GM18511 (cell line): ENCODE measurements around the gene ZNF212.
A peak's percentile ranks its signal among the peaks of the same experiment; 100 is the strongest.

Experiments used
- ATAC-seq: cut with Tn5 transposase; IDR thresholded peaks from one replicate; pipeline ENCODE4 v1.9.1; 2021; ENCODE audit warnings: mild to moderate bottlenecking, moderate library complexity; ENCODE audit not compliant: unreplicated experiment

The ZNF212 gene

DNA sequence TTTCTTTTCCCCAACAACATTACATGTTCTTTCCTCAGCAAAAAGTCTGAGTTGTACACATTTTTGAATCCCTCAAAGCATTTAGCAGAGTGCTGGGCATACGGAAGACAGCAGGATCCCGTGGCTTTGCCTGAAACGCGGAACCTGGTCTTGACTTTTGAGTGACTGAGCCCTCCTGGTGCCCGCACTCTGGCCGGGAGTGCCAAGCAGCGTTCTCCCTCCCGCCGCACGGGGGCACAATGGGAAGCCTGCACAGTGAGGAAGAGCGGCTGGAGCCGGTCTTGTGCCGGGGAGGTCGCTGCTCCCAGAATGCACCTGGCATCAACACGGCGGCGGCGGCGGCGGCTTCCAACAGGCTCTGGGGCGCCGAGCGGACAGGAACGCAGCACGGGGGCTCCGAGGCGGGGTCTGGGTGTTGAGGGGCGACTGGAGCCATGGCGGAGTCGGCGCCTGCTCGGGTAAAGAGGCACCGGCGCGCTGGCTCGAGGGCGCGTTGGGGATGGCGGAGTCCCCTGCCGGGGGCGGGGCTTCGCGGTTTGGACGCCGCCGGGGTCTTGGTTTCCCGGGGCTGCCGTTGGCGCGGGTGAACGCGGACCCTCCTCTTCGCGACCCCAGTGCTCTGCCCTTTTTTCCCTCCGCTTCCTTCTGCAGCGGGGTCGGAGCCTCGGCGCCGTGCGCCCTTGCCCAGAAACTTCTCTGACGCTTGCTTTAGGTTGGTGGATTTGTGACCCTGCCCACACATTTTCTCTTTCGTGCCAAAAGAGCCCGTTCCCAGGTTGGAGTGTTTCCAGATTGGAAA is at the start of gene ZNF212:
ZNF212 (plus strand) TSS at position 307 of the 799 bp plus-strand sequence; CDS start at position 435, 128 bp downstream.
- ATAC-seq = peak; percentile 99

DNA sequence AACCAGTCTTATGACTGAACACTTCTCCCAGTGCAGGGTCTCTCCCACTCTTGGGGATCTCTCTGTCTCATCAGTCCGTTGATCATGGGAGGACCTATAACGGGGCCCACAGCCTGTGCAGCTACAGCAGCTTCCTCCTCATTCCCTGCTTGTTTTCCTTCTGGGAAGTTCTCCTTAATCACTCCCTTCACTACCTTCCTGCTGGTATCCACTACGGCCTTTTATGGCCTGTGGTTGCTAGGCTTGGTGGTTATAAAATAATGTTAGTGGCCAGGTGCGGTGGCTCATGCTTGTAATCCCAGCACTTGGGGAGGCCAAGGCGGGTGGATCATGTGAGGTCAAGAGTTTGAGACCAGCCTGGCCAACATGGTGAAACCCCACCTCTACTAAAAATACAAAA is 47.6 kb upstream of the ZNF212 start:
- no peak for ATAC-seq

DNA sequence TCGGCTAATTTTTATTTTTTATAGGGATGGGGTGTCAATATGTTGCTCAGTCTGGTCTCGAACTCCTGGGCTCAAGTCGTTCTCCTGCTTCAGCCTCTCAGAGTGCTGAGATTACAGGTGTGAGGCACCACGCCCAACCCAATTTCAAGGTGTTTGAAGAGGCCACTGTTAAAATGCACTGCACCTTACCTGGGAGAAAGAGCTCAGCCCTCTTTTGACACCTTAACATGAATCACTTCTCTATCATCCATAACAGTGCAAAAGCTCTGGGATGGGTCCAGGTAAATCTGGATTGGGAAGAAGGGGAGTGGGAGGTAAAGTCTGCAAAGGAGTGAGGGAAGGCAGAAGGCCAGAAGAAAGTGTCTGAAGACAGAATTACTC is 44.7 kb upstream of the ZNF212 start:
- ATAC-seq = no peak

DNA sequence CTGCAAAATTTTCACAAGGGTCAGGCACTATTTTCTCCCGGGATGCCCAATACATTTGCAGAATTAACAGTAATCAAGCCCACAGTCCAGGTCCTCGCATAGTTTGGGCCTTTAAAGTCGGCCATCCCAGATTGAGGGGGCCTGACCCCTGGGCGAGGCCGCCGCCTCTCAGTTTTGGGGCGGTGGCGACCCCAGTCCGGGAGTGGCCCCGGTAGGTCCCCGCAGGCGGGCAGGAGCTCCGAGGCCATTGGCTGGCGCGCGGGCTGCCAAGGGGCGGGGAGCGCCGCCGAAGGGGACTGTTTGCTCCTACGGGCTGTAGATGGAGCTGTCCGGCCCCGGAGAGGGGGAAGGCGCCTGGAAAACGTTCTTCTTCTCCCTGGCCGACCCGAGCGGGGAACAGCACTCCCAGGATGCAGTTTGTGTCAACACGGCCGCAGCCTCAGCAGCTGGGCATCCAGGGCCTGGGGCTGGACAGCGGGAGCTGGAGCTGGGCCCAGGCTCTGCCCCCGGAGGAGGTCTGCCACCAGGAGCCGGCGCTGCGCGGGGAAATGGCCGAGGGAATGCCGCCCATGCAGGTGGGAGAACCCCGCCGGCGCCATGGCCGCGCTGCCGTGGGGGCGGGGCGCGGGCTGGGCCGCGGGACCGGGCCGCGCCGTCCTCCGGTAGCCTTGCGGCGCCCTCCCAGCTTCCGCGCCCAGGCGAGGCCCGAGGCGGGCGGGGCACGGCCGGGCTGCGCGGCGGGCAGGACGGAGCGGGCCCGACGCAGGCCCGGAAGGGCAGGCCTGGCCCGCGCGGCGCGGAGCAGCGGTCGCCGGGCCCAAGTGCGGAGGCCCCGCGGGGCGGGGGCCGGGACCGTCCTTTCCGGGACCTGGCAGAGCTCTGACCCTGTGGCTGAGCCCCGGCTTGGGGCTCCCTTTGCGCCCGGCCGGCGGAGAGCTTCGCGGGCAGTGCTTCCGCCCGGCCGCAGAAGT is 44.0 kb upstream of the ZNF212 start, which contains the start of gene ZNF282:
ZNF282 (plus strand) TSS at position 367 of the 971 bp plus-strand sequence; CDS start at position 411, 44 bp downstream.
- ATAC-seq = peak; percentile 92

DNA sequence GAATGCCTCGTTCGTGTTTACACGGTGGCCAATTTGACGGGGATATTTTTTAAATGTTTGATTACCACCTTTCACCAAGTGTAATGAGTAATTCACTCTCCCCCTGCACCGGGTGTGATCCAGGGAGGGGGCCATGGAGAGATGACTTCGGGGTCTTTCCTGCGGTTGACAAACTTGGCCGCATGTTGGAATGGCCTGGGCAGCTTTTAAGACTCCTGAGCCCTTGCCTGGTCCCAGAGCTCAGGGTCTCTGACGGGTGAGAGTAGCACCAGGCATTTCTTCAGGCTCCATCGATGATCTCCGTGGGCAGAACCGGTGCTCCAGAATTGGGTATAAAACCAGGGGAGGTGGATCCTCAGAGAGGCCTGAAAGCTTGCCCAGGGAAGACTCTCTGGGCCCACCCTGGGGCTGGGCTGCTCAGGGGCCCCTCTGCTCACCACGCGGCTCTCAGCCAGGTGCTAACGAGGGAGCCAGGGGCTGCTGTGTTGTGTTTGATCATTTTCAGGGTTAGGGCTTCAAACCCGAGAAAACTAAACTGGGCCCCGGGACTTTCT is 43.2 kb upstream of the ZNF212 start:
- peak; percentile 17 for ATAC-seq

DNA sequence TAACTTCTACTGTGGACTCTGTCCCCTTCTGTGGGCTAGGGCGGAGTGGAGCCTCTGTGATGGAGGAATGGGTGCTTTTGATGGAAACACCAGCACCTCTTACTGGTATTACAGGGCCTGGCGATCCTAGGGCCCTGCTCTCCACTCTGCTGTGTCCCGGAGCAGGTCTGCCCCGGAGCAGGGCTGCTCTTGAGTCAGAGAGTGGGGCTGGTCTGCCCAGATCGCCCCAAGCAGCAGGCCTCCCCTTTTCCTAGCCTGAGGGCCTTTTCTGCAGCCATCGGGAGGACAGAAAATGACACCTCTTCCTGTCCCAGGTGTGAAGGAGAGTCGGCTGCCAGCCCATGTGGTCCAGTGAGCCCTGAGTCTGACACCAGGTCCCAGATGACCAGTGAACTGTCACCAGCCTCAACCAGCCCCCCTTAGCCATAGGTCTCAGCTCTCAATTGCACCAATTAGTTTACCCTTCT is 42.7 kb upstream of the ZNF212 start:
- ATAC-seq = peak; percentile 4

DNA sequence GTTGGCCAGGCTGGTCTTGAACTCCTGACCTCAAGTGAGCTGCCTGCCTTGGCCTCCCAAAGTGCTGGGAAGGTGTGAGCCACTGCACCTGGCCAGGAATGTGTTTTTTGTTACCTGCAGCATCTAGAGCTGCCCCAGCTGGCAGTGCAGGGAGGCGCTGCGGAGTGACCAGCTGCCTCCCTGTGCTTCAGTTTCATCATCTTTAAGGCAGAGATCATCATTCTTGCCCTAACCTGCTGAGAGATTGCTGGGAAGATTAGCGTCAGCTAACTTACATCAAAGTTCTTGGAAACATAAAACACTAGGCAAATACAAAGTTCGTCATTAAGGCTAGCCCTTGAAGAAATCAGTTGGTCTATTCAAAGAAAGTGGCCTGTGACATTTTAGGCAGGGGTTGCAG is 41.8 kb upstream of the ZNF212 start:
- ATAC-seq = no peak

DNA sequence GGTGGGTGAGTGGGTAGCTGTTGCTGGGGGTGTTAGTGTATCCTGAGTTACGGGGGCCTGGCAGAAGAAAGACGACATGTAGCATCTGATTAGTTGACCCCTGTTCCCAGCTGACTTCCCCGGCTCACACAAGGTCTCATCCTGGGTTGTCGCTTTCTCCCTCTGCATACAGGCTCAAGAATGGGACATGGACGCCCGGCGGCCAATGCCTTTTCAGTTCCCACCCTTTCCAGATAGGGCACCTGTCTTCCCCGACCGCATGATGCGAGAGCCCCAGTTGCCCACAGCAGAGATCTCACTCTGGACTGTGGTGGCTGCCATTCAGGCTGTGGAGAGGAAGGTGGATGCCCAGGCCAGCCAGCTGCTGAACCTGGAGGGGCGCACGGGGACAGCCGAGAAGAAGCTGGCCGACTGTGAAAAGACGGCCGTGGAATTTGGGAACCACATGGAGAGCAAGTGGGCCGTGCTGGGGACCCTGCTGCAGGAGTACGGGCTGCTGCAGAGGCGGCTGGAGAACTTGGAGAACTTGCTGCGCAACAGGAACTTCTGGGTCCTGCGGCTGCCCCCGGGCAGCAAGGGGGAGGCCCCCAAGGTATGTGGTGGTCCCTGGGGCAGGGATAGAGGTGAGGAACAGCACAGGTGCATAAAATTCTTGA is 41.2 kb upstream of the ZNF212 start:
- no peak for ATAC-seq

DNA sequence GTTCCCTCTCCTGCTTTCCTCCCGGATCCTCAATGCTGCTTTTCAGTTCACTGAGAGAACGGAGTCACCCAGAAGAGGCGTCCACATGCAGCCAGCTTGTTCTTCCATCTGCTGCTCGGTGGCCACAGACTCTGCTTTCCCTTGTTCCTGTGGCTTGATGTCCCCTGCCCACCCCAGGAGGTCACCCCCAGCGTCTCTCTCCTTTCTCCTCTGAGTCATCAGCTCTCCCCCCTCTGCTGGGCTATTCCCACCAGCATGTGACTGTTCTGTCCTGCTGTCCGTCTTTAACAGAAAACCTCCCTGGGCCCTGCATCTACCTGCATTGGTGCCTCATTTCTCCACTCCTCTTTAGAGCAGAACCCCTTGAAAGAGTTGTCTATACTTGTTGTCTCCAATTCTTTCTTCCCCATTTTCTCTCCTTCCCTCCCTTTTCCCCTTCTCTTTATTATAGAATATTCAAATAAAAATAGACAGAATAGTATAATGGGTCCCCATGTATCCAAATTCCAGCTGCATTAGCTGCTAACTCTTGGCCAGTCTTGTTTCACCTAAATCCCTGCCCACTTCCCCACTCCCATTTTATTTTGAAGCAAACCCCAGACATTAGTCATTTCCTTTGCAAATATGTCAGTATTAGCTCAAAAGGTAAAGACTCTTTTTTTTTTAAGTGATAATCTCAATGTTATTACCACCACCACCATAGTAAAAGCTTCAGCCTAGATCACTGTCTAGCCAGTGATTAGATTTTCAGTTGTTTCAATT is 40.0 kb upstream of the ZNF212 start:
- no peak for ATAC-seq

DNA sequence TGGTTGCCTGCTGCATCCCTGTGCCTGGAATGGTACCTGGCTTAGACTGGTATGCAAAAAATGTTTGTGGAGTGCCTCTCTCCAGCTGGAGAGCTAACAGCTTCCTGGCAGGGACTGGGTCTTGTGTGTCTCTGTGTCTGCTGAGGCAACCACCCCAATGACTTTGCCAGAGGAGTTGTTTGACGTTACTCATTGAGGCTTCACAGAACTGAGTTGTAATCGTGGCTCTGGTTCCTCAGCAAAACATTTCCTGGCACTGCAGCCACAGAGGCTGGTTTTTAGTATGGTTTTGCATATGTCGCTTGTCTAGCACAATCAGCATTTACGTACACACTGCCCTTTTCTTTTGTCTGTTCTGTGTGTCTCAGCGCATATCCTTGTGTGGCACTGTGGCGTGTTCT is 36.6 kb upstream of the ZNF212 start:
- ATAC-seq = no peak

DNA sequence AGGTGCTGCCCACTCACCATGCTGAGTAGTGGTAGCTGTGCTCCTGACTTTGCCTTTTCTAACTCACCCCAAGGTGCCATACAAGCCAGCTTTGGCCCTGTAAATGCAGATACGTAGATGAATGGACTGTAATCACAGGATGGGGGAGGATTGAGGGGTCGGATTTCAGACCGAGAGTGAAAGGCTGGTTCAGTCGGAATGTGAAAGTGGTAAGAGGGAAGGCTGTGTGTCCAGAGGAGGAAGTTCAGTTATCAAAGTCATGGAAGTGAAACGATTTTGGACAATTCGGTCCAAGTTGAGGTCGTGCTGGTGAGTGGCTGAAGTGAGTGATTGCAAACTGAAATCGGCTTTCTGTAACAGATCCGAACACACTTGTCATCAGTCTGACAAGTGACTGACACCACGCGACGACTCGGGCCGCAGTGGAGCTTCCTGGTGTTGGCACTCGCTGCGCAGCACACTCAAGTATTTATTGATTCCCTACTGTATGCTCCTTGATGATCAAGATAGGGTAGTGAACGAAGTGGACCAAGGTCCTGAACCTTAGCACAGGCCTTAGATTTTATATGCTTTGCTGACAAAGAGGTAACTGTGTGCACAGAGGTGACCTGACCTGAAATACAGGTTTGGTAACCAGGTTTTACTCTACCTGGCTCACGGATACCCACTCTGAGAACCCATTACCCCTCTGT is 33.6 kb upstream of the ZNF212 start:
- ATAC-seq = no peak

DNA sequence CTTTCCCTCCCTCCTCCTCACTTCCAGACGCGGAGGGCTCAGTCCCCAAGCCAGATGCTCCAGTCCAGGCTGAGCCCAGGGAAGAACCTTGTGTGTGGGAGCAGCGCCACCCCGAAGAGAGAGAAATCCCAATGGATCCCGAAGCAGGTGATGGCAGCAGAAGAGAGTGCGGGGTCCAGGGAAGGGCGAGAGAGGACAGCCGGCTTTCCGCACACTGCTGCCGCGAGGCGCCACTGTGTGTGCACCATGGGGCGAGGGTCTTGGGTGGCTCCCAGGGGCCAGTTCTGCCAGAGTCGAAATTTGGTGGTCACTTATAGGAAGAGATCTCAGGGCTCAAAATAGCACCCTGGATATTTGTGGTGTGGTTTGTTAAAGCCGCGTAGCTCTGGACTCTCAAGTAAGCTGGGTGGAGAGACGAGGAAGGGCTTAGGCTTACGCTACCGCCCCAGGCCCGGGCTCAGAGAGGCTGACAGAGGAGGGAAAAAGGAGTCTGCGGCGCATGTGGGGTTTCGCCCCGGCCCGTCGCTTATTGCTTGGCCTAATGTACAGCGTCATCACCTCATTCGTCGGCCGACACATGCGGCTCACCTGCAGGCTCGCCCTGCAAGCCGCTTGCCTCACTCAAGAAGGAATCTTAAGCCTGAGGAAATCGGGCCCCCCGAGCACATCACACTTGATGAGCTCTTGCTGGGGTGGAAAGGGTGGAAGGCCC is 32.0 kb upstream of the ZNF212 start:
- ATAC-seq = no peak

DNA sequence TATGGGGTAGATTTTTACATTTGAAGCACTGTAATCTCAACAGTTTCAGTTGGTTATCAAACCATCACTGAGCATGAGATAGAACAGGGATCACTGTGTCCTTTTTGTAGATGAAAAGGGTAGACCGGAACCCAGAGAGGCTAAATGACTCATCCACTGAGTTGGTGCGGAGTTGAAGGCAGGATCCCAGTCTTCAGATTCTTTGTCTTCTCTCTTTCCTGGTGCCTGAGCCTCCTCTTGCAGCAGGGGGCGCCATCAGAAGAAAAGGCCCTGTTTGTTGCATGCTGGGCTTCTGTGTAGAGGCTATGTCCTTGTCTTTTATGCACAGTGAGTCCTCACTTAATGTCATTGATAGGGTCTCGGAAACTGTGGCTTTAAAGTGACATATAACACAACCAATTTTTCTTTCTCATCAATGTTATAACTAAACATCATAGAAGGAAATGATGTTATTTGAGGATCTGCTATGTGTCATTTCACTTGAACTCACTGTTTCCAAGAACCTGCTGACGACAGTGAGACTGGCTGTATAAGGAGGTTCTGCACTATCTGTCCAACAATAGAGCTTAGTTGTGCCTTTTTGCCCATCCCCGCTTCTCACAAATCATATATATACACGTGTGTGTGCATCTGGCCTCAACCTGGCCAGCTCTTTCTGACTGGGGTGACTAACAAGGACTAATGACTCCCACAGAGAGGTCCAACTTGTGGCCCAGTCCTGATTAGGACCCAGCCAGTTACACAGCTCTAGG is 29.8 kb upstream of the ZNF212 start:
- peak; percentile 56 for ATAC-seq

DNA sequence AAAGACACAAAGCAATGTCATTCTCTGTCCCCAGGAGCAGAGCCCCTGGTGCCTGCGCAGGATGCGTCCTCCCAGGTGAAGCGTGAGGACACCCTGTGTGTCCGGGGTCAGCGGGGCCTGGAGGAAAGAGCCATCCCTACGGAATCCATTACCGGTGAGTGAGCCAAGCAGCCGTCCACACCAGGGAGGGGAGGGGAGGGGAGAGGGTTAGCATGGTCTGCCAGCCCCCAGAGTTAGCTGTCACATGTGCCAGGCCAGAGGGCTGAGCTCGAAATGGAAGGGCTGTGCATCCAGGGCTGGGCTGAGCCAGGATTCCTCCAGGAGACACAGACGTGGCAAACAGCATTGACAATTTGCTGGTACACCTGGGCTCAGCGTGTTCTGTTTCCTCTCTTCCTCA is 28.9 kb upstream of the ZNF212 start:
- no peak for ATAC-seq

DNA sequence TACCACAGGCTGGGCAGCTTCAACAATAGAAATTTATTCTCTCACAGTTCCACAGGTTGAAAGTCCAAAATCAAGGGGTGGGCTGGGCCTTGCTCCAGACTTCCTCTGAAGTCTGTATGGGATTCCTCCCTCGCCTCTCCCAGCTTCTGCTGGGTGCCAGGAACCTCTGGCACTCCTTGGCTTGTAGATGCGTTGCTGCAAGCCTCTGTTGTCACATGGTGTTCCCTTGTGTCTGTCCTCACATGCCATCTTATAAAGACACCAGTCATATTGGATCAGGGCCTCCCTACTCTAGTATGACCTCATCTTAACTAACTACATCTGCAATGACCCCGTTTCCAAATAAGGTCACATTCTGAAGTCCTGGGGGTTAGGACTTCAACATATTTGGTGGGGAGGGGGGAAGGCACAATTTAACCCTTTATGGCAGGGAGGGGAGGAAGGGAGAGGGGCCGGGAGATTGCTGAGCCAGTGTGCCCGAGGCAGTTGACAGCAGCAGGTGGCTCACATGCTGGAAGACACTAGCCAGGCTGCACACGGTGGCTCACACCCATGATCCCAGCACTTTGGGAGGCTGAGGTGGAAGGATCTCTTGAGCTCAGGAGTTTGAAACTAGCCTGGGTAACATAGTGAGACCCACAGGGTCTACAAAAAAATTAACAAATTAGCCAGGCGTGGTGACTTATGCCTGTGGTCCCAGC is 25.3 kb upstream of the ZNF212 start:
- no peak for ATAC-seq

DNA sequence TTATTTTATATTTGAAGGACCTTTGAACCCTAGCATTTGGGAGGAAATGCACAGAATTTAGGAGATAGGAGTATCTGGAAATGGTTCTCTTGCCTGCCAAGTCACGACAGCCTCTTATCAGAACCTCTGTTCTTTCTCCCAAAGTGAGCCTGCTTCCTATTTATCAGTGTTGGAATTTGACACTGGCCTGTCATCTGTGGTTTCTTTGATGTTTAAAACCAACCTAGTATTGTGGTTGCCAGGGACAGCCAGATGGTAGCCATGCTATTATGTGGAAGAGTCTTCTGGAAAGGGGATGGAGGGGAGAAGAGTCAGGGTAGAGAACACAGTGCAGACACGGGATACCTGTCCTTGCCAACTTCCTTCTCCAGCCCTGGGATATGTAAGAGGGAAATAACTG is 23.0 kb upstream of the ZNF212 start:
- no peak for ATAC-seq

DNA sequence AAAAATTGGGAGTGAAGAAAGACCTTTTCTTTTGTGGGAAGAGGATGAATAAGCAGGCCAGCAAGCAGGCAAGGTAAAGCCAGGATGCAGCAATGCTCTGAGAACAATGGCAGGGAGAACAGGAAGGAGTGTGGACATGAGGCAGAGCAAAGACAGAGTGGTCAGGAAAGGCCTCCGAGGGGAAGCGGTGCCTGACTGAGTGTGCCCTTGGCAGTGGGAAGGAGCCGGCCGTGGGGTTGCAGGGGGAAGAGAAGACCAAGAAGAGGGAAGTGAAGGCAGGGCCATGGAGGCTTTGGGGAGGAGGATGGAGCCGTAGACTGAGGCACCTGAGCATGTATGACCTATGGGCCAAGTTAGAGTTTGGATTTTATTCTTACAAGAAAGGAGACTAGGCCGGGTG is 21.9 kb upstream of the ZNF212 start:
- ATAC-seq = no peak
